ENCODE data around the gene PIP4K2A. TPM values are rescaled to one million over a fixed set of nuclear protein-coding genes. Genes with fewer than 3 reads are reported as not detected.

The PIP4K2A gene
- total and polyA plus RNA-seq, 2 experiments from 2014 or later, result 39.9 to 40.1 TPM

- TF ChIP-seq, protein P1, sequence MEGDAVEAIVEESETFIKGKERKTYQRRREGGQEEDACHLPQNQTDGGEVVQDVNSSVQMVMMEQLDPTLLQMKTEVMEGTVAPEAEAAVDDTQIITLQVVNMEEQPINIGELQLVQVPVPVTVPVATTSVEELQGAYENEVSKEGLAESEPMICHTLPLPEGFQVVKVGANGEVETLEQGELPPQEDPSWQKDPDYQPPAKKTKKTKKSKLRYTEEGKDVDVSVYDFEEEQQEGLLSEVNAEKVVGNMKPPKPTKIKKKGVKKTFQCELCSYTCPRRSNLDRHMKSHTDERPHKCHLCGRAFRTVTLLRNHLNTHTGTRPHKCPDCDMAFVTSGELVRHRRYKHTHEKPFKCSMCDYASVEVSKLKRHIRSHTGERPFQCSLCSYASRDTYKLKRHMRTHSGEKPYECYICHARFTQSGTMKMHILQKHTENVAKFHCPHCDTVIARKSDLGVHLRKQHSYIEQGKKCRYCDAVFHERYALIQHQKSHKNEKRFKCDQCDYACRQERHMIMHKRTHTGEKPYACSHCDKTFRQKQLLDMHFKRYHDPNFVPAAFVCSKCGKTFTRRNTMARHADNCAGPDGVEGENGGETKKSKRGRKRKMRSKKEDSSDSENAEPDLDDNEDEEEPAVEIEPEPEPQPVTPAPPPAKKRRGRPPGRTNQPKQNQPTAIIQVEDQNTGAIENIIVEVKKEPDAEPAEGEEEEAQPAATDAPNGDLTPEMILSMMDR (conservative IDR thresholded peaks at IDR 0.05; ENCODE audit: low read depth in 2 of 2), result no peak
- no peak for TF ChIP-seq NANOG (IDR thresholded peaks at IDR 0.05; ENCODE audit: borderline replicate concordance)
Observed at GRCh38 chr10:22658745-22659410, 55.5 kb downstream of the PIP4K2A start (continued).

DNA sequence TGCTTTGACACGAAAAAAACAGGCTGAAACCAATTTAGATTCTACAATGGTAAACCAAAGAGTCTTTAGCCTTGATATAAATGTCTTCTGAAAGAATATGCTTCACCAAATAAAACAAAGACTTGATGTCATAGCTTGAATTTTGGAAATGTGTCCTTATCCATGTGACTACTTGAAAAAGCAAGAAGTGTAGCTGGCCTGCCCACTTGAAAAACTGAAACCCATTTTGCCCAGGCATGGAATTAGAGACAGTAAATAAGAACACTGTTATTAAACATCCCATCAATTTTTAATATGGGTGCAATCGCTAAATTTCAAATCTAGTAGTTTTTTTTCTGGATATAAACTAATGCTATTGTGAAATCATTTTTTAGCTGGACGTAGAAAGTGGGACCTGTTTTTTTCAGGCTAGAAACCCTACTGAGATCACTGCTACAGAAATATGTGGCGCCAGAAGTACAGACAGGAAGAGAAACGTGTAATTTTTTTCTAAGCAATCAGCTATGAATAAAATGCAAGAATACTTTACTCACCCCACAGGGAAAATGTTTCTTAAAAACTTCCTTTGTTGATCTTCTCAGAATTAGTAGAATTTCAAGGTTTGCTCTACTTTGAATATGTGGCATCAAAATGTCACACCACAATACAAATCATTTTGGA is 56.7 kb downstream of the PIP4K2A start:
- Histone ChIP-seq H2AFZ (no peak overlapping the region), H3K4me1 (ENCODE audit: insufficient read depth) (peaks cover 34% of the 10 kb centered on the region), H3K27me3 (ENCODE audit: insufficient read depth) (no peaks in the 10 kb centered on the region), H3F3A (replicated peaks; ENCODE audit: low read depth) (no peaks in the 10 kb centered on the region), H3K36me3 (ENCODE audit: insufficient read depth) (no peaks in the 10 kb centered on the region), H4K20me1 (replicated peaks; ENCODE audit: insufficient read depth) (peaks cover 3% of the 10 kb centered on the region), H3K79me2 (replicated peaks; ENCODE audit: insufficient read depth) (peaks cover 95% of the 10 kb centered on the region), H3K27ac (ENCODE audit: low read depth) (no peak overlapping the region), H3K4me3 (no peak overlapping the region), H3K4me2 (no peak overlapping the region), H3K9me2 (ENCODE audit: insufficient read depth) (no peaks in the 10 kb centered on the region)
- Mint-ChIP-seq H3K27me3 (ENCODE audit: insufficient read depth, low read depth, poor library complexity) (peaks cover 4% of the 10 kb centered on the region), H3K9me3 (no peaks in the 10 kb centered on the region), H3K27ac (no peak overlapping the region), H3K4me3 (no peak overlapping the region), H3K4me1 (peaks cover 68% of the 10 kb centered on the region), H3K36me3 (ENCODE audit: low read depth) (no peaks in the 10 kb centered on the region)
- no peak for DNase-seq (ENCODE audit: low spot score)
- ATAC-seq, result no peak
- TF ChIP-seq JUNB (IDR thresholded peaks at IDR 0.05; ENCODE audit: unreplicated experiment) (no peak), EZH2phosphoT487 (IDR thresholded peaks at IDR 0.05; ENCODE audit: unreplicated experiment) (no peak), ZNF114 (CRISPR knock-in tag; IDR thresholded peaks at IDR 0.05) (no peak), NANOG (IDR thresholded peaks at IDR 0.05; ENCODE audit: borderline replicate concordance) (no peak), POLR2AphosphoS5 (IDR thresholded peaks at IDR 0.05; ENCODE audit: low read depth) (no peak), ZNF462 (CRISPR knock-in tag; IDR thresholded peaks at IDR 0.05) (no peak), STAT1 (IDR thresholded peaks at IDR 0.05; ENCODE audit: unreplicated experiment) (no peak), ZNF331 (CRISPR knock-in tag; IDR thresholded peaks at IDR 0.05; ENCODE audit: low read depth) (no peak), ETS1 (IDR thresholded peaks at IDR 0.05) (no peak)
- TF ChIP-seq, protein P1 (conservative IDR thresholded peaks at IDR 0.05; ENCODE audit: low read depth in 2 of 2), result no peak
